Vagina (tissue), 2 donors: ENCODE data around the gene PLEKHH3. TPM values are rescaled to one million over a fixed set of nuclear protein-coding genes. Genes with fewer than 3 reads are reported as not detected.

Experiments used
- DNase-seq, 2 donors: peaks; one replicate each; pipeline ENCODE4 v3.0.0-alpha.2; 2017; ENCODE audit errors: extremely low spot score in 2 of 2
- H3K27ac ChIP-seq: fragments of 200-600 bp; sonication (generic); one replicate; pipeline ENCODE4 v1.5.1; 2019
- H3K27me3 ChIP-seq: fragments of 200-600 bp; sonication (generic); one replicate; pipeline ENCODE4 v1.5.1; 2019
- H3K36me3 ChIP-seq, 2 donors: fragments of 200-600 bp; sonication (generic); one replicate each; pipeline ENCODE4 v1.5.1; 2017 to 2019
- H3K4me1 ChIP-seq: fragments of 200-600 bp; sonication (generic); one replicate; pipeline ENCODE4 v1.5.1; 2019
- H3K4me3 ChIP-seq, 2 donors: fragments of 200-600 bp; sonication (generic); 1 replicate in 1 of 2; 2 replicates in 1 of 2; pipeline ENCODE4 v1.5.1; 2016 to 2019
- H3K9me3 ChIP-seq: fragments of 200-600 bp; sonication (generic); one replicate; pipeline ENCODE4 v1.5.1; 2019
- CTCF ChIP-seq, 3 experiments: fragments of 450-650 bp in 2 of 3; fragments of 200-600 bp in 1 of 3; sonication (generic) in 1 of 3; IDR thresholded peaks; one replicate each; pipeline ENCODE4 v1.5.1; 2017 to 2019; ENCODE audit warnings: antibody characterized with exemption in 3 of 3, mild to moderate bottlenecking in 2 of 3, moderate library complexity in 2 of 3
- POLR2A ChIP-seq, 2 donors: fragments of 450-650 bp; IDR thresholded peaks; one replicate each; pipeline ENCODE4 v1.6.1; 2017; ENCODE audit warnings: antibody characterized with exemption in 2 of 2, mild to moderate bottlenecking in 2 of 2, moderate library complexity in 2 of 2
- POLR2AphosphoS5 ChIP-seq, 2 donors: sonication (generic); formaldehyde crosslinking; IDR thresholded peaks; one replicate each; pipeline ENCODE4 v1.9.0; 2017; ENCODE audit warnings: antibody characterized with exemption in 2 of 2, mild to moderate bottlenecking in 2 of 2, low read depth in 1 of 2; ENCODE audit not compliant: insufficient read depth in 1 of 2
- intact Hi-C: fragments of 100-400 bp; cut with DNase I; formaldehyde crosslinking; loops from one replicate; pipeline ENCODE4 v1.15.1; 2023
- total RNA-seq: library from RNA; depleted of rRNA; stranded (reverse); fragments of >200 nt; gene quantifications from one replicate; pipeline ENCODE4 v1.2.3, GENCODE V29; 2016

The PLEKHH3 gene
- total RNA-seq, 1 donor from 2014 or later = 44.9 TPM

- no peaks in the 10 kb centered on the region for H3K27me3 ChIP-seq
- peaks cover 81% of the 10 kb centered on the region for H3K4me1 ChIP-seq
- no peaks in the 10 kb centered on the region for H3K9me3 ChIP-seq
- peak overlapping the region; percentile 98 for H3K27ac ChIP-seq
- intact Hi-C loops = no loop called here
- TF ChIP-seq POLR2AphosphoS5 (IDR thresholded peaks at IDR 0.05; ENCODE audit: insufficient read depth in 1 of 2, low read depth in 1 of 2) (peak; percentile 41 to 56), POLR2A (IDR thresholded peaks at IDR 0.05) (no peak), CTCF (IDR thresholded peaks at IDR 0.05) (no peak)
- peaks cover 0 to 25% of the 10 kb centered on the region in 2 donors for H3K36me3 ChIP-seq
- H3K4me3 ChIP-seq = peak overlapping the region; percentile 86 to 92
- DNase-seq = no peak
Measured at GRCh38 chr17:42675965-42676423, 800 bp downstream of the PLEKHH3 start.

- Histone ChIP-seq H3K4me1 (peaks cover 81% of the 10 kb centered on the region), H3K4me3 (peak overlapping the region; percentile 86 to 92), H3K27ac (peak overlapping the region; percentile 98), H3K36me3 (peaks cover 0 to 30% of the 10 kb centered on the region in 2 donors), H3K27me3 (no peaks in the 10 kb centered on the region), H3K9me3 (no peaks in the 10 kb centered on the region)
- intact Hi-C loops = no loop called here
- no peak for TF ChIP-seq POLR2AphosphoS5 (IDR thresholded peaks at IDR 0.05; ENCODE audit: insufficient read depth in 1 of 2, low read depth in 1 of 2)
- no peak for TF ChIP-seq CTCF (IDR thresholded peaks at IDR 0.05)
- TF ChIP-seq POLR2A (IDR thresholded peaks at IDR 0.05) = no peak
- DNase-seq = no peak
Measured at GRCh38 chr17:42675348-42675964, 1.3 kb downstream of the PLEKHH3 start.

- H3K9me3 ChIP-seq = no peaks in the 10 kb centered on the region
- peaks cover 0 to 35% of the 10 kb centered on the region in 2 donors for H3K36me3 ChIP-seq
- peak overlapping the region; percentile 86 to 92 for H3K4me3 ChIP-seq
- intact Hi-C loops = loop anchor here (5.0 kb wide), 1 partner anchor 68 kb away; the partner anchor contains the start of genes RETREG3 and TUBG1
- DNase-seq = no peak
- peaks cover 75% of the 10 kb centered on the region for H3K4me1 ChIP-seq
- no peak for TF ChIP-seq POLR2AphosphoS5 (IDR thresholded peaks at IDR 0.05; ENCODE audit: insufficient read depth in 1 of 2, low read depth in 1 of 2)
- no peak for TF ChIP-seq CTCF (IDR thresholded peaks at IDR 0.05)
- TF ChIP-seq POLR2A (IDR thresholded peaks at IDR 0.05) = no peak
- peak overlapping the region; percentile 98 for H3K27ac ChIP-seq
- no peaks in the 10 kb centered on the region for H3K27me3 ChIP-seq
Measured at GRCh38 chr17:42674755-42675347, 1.9 kb downstream of the PLEKHH3 start.

GRCh38 chr17:42673885-42674754, 2.7 kb downstream of the PLEKHH3 start:
- Histone ChIP-seq H3K4me3 (peak overlapping the region; percentile 86 to 92), H3K27me3 (no peaks in the 10 kb centered on the region), H3K27ac (peak overlapping the region; percentile 98), H3K9me3 (no peaks in the 10 kb centered on the region), H3K36me3 (peaks cover 0 to 42% of the 10 kb centered on the region in 2 donors), H3K4me1 (peaks cover 74% of the 10 kb centered on the region)
- no peak for DNase-seq
- TF ChIP-seq POLR2AphosphoS5 (IDR thresholded peaks at IDR 0.05; ENCODE audit: insufficient read depth in 1 of 2, low read depth in 1 of 2) (peak in 1 of 2 donors; percentile 79), POLR2A (IDR thresholded peaks at IDR 0.05) (no peak), CTCF (IDR thresholded peaks at IDR 0.05) (peak in 1 of 3 experiments; percentile 15)
- intact Hi-C loops = loop anchor here (5.0 kb wide), 1 partner anchor 67 kb away; the partner anchor contains the start of genes RETREG3 and TUBG1
